ENCODE data around the gene GPR78. TPM values are rescaled to one million over a fixed set of nuclear protein-coding genes. Genes with fewer than 3 reads are reported as not detected.

The GPR78 gene
- polyA plus RNA-seq, 1 donor (not counting 4 experiments of a cell fraction or from before 2014, with no cell fraction given) = not detected

GRCh38 chr4:8533274-8533865 lies 46.8 kb upstream of the GPR78 start:
- peak overlapping the region; percentile 47 for H3K27ac ChIP-seq (ENCODE audit: control insufficient read depth, insufficient read depth, low read length)
- H3K27me3 ChIP-seq (ENCODE audit: control insufficient read depth, extremely low read depth, insufficient read depth, low read length) = no peaks in the 10 kb centered on the region
- TF ChIP-seq EZH2 (IDR thresholded peaks at IDR 0.05; ENCODE audit: low read length) (no peak), CTCF (optimal IDR thresholded peaks at IDR 0.05 in 1 of 3, IDR thresholded peaks at IDR 0.05 in 1 of 3, conservative IDR thresholded peaks at IDR 0.05 in 1 of 3; ENCODE audit: extremely low read depth in 1 of 3, insufficient read depth in 2 of 3, low read length in 3 of 3) (no peak)
- FAIRE-seq (no peak), DNase-seq (ENCODE audit: low read depth, low spot score) (no peak)
- H3K9me3 ChIP-seq (ENCODE audit: control insufficient read depth, low read depth, low read length) = no peaks in the 10 kb centered on the region
- H4K20me1 ChIP-seq (ENCODE audit: control insufficient read depth, extremely low read depth, insufficient read depth, low read length) = no peaks in the 10 kb centered on the region
- H3K4me3 ChIP-seq (ENCODE audit: control insufficient read depth in 2 of 3, extremely low read depth in 1 of 3, insufficient read depth in 2 of 3, low read depth in 1 of 3, low read length in 3 of 3) = no peak overlapping the region
- H2AFZ ChIP-seq (ENCODE audit: control insufficient read depth, low read length) = no peak overlapping the region
- H3K9me1 ChIP-seq (ENCODE audit: control insufficient read depth, extremely low read depth, insufficient read depth, low read length) = no peaks in the 10 kb centered on the region
- H3K4me1 ChIP-seq (ENCODE audit: control insufficient read depth, extremely low read depth, insufficient read depth, low read length) = peaks cover 23% of the 10 kb centered on the region
- no peak overlapping the region for H3K4me2 ChIP-seq (ENCODE audit: control insufficient read depth, extremely low read depth, insufficient read depth, low read depth, low read length)
- H3K79me2 ChIP-seq (ENCODE audit: control insufficient read depth, insufficient read depth, low read length) = no peaks in the 10 kb centered on the region
- dilution Hi-C loops (cut with MboI; ENCODE audit: extremely low pct_ligation_motif_present, low sequenced_read_pairs) = no loop called here
- no peak overlapping the region for H3K9ac ChIP-seq (ENCODE audit: control insufficient read depth, extremely low read depth, insufficient read depth, low read length)
- H3K36me3 ChIP-seq (ENCODE audit: control insufficient read depth in 2 of 2, extremely low read depth in 1 of 2, insufficient read depth in 2 of 2, low read length in 2 of 2) = no peaks in the 10 kb centered on the region

DNA sequence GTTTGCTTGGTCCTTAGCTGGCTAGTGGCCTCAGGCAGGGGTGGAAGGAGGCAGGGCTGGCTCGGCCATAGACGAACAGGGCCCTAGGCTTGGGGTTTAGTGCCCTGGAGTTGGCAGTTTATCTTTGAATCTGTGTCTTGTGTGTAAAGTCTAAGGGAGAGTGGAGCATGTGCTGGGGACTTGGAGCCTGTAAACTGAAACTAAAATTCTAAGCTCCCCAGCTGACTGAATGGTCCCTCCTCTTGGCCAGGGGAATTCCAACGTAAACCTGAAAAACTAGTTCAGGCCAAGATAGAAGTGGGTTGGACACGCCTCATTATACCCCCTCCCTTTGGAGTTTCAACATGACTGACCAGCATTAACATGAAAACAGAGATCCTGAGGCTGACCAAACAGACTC lies 46.1 kb upstream of the GPR78 start:
- H3K9me3 ChIP-seq (ENCODE audit: control insufficient read depth, low read depth, low read length) = no peaks in the 10 kb centered on the region
- peak overlapping the region; percentile 90 for H2AFZ ChIP-seq (ENCODE audit: control insufficient read depth, low read length)
- FAIRE-seq = peak; percentile 66
- peak overlapping the region in 1 of 3 experiments; percentile 35 for H3K4me3 ChIP-seq (ENCODE audit: control insufficient read depth in 2 of 3, extremely low read depth in 1 of 3, insufficient read depth in 2 of 3, low read depth in 1 of 3, low read length in 3 of 3)
- TF ChIP-seq CTCF (optimal IDR thresholded peaks at IDR 0.05 in 1 of 3, IDR thresholded peaks at IDR 0.05 in 1 of 3, conservative IDR thresholded peaks at IDR 0.05 in 1 of 3; ENCODE audit: extremely low read depth in 1 of 3, insufficient read depth in 2 of 3, low read length in 3 of 3) = no peak
- H3K27ac ChIP-seq (ENCODE audit: control insufficient read depth, insufficient read depth, low read length) = peak overlapping the region; percentile 47
- H3K4me1 ChIP-seq (ENCODE audit: control insufficient read depth, extremely low read depth, insufficient read depth, low read length) = peaks cover 30% of the 10 kb centered on the region
- no peaks in the 10 kb centered on the region for H3K9me1 ChIP-seq (ENCODE audit: control insufficient read depth, extremely low read depth, insufficient read depth, low read length)
- DNase-seq (ENCODE audit: low read depth, low spot score) = no peak
- no peaks in the 10 kb centered on the region for H4K20me1 ChIP-seq (ENCODE audit: control insufficient read depth, extremely low read depth, insufficient read depth, low read length)
- no peaks in the 10 kb centered on the region for H3K36me3 ChIP-seq (ENCODE audit: control insufficient read depth in 2 of 2, extremely low read depth in 1 of 2, insufficient read depth in 2 of 2, low read length in 2 of 2)
- no peaks in the 10 kb centered on the region for H3K79me2 ChIP-seq (ENCODE audit: control insufficient read depth, insufficient read depth, low read length)
- peak overlapping the region; percentile 69 for H3K4me2 ChIP-seq (ENCODE audit: control insufficient read depth, extremely low read depth, insufficient read depth, low read depth, low read length)
- dilution Hi-C loops (cut with MboI; ENCODE audit: extremely low pct_ligation_motif_present, low sequenced_read_pairs) = no loop called here
- H3K9ac ChIP-seq (ENCODE audit: control insufficient read depth, extremely low read depth, insufficient read depth, low read length) = peak overlapping the region; percentile 61
- peaks cover 2% of the 10 kb centered on the region for H3K27me3 ChIP-seq (ENCODE audit: control insufficient read depth, extremely low read depth, insufficient read depth, low read length)
